Spleen (tissue), 11 donors: Measurements from ENCODE around the gene MAS1. TPM values are rescaled to one million over a fixed set of nuclear protein-coding genes. Genes with fewer than 3 reads are reported as not detected.

ENCODE experiments used
- DNase-seq: peaks from one replicate; pipeline ENCODE4 v3.0.0-alpha.2; 2020
- H3K27ac ChIP-seq, 8 donors: fragments of 200-600 bp; sonication (generic) in 7 of 8; 1 replicate in 4 of 8; 2 replicates in 4 of 8; pipeline versions ENCODE4 v1.5.0 to v1.8.0; 2016 to 2021; ENCODE audit warnings: inconsistent platforms in 4 of 8, mild to moderate bottlenecking in 4 of 8, moderate library complexity in 1 of 8
- H3K27me3 ChIP-seq, 7 donors: fragments of 200-600 bp; sonication (generic) in 6 of 7; replicated peaks in 1 of 7; 1 replicate in 4 of 7; 2 replicates in 3 of 7; pipeline versions ENCODE4 v1.5.0 to v1.8.0; 2016 to 2021; ENCODE audit warnings: inconsistent platforms in 3 of 7, mild to moderate bottlenecking in 1 of 7
- H3K36me3 ChIP-seq, 6 donors: fragments of 200-600 bp; sonication (generic) in 5 of 6; 1 replicate in 4 of 6; 2 replicates in 2 of 6; pipeline versions ENCODE4 v1.5.0 to v1.8.0; 2016 to 2021; ENCODE audit warnings: inconsistent platforms in 2 of 6
- H3K4me1 ChIP-seq, 6 donors: fragments of 200-600 bp; sonication (generic) in 5 of 6; 1 replicate in 3 of 6; 2 replicates in 3 of 6; pipeline versions ENCODE4 v1.5.0 to v1.8.0; 2016 to 2021; ENCODE audit warnings: inconsistent platforms in 3 of 6
- H3K4me3 ChIP-seq, 8 donors: fragments of 200-600 bp; sonication (generic) in 7 of 8; 1 replicate in 4 of 8; 2 replicates in 4 of 8; pipeline versions ENCODE4 v1.5.0 to v1.8.0; 2016 to 2021; ENCODE audit warnings: inconsistent platforms in 4 of 8, mild to moderate bottlenecking in 4 of 8, moderate library complexity in 2 of 8
- H3K9me3 ChIP-seq, 8 donors: fragments of 200-600 bp; sonication (generic) in 7 of 8; 1 replicate in 4 of 8; 2 replicates in 4 of 8; pipeline versions ENCODE4 v1.5.0 to v1.8.0; 2016 to 2021; ENCODE audit warnings: inconsistent platforms in 4 of 8
- CTCF ChIP-seq, 11 experiments: fragments of 200-600 bp in 7 of 11; fragments of 450-650 bp in 4 of 11; sonication (generic) in 4 of 11; IDR thresholded peaks in 8 of 11; conservative IDR thresholded peaks in 3 of 11; 1 replicate in 7 of 11; 2 replicates in 4 of 11; pipeline versions ENCODE4 v1.4.0 to v1.8.0; 2016 to 2021; ENCODE audit warnings: antibody characterized with exemption in 11 of 11, inconsistent platforms in 4 of 11, mild to moderate bottlenecking in 1 of 11
- POLR2A ChIP-seq, 3 donors: fragments of 450-650 bp; IDR thresholded peaks; one replicate each; pipeline ENCODE4 v1.5.1; 2017; ENCODE audit warnings: antibody characterized with exemption in 3 of 3, mild to moderate bottlenecking in 1 of 3
- POLR2AphosphoS5 ChIP-seq, 3 donors: sonication (generic); formaldehyde crosslinking; IDR thresholded peaks; one replicate each; pipeline ENCODE4 v1.5.1; 2017; ENCODE audit warnings: antibody characterized with exemption in 3 of 3
- WGBS, 5 donors: extraction: QIAGEN DNeasy Blood & Tissue Kit in 3 of 5; methylation state at CpG; one replicate each; pipeline versions ENCODE4 v1.1.5 to v1.1.7; 2013 to 2018; 5-methylcytosine and 5-hydroxymethylcytosine counted together
- intact Hi-C: fragments of 100-400 bp; cut with DNase I; formaldehyde crosslinking; loops from one replicate; pipeline ENCODE4 v1.15.0; 2023; ENCODE audit warnings: low total_unique reads
- polyA plus RNA-seq, 3 donors: library from polyadenylated mRNA; stranded (reverse); fragments of 200-250 nt; gene quantifications; one replicate each; pipeline ENCODE4 v1.2.1, GENCODE V29; 2013
- total RNA-seq, 7 donors: library from RNA; depleted of rRNA in 3 of 7; stranded (reverse); fragments of >200 nt in 3 of 7; fragmentation: NEBNext Ultra II Directional in 4 of 7; extraction: Animal tissue kit (Norgen Biotek cat#: 25700) in 4 of 7; gene quantifications; one replicate each; pipeline versions ENCODE4 v1.1.0 to v1.2.1, GENCODE V29; 2016 to 2021
- donor health status: healthy with polysubstance abuse.
- donor health status: DM: no; HTN: no; CAD: no; lungs with moderate emphysema.
- donor health status: DM: no; HTN: no; CAD: no.
- donor health status: Bipolar disorder and iron deficiency.
- donor health status: healthy.
- donor health status: DM: no; HTN: no; CAD: no.
- donor health status: DM: yes; HTN: yes; CAD: no.

Gene MAS1
- total and polyA plus RNA-seq, 10 donors, result under 0.01 TPM; not detected in 9

GRCh38 chr6:159908535-159908934 lies 17.7 kb downstream of the MAS1 start:
- DNase-seq, result no peak
- intact Hi-C loops, result no loop called here
- TF ChIP-seq POLR2AphosphoS5 (IDR thresholded peaks at IDR 0.05) (no peak), POLR2A (IDR thresholded peaks at IDR 0.05) (no peak), CTCF (IDR thresholded peaks at IDR 0.05 in 8 of 11, conservative IDR thresholded peaks at IDR 0.05 in 3 of 11) (no peak)
- no peak overlapping the region for H3K27ac ChIP-seq
- no peaks in the 10 kb centered on the region for H3K4me1 ChIP-seq
- no peak overlapping the region for H3K4me3 ChIP-seq
- whole genome bisulfite sequencing, 5 donors, result 61 to 76% (median 68%) methylated on average over 4 of the region's 4 CpGs
- no peaks in the 10 kb centered on the region for H3K36me3 ChIP-seq
- H3K27me3 ChIP-seq, result peaks cover 0 to 26% (median 5%) of the 10 kb centered on the region in 7 donors
- no peaks in the 10 kb centered on the region for H3K9me3 ChIP-seq

GRCh38 chr6:159908979-159909378 lies 18.2 kb downstream of the MAS1 start:
- Histone ChIP-seq H3K27me3 (peaks cover 0 to 26% (median 5%) of the 10 kb centered on the region in 7 donors), H3K4me3 (no peak overlapping the region)

GRCh38 chr6:159910342-159910741 lies 19.6 kb downstream of the MAS1 start:
- no peak overlapping the region for H3K4me3 ChIP-seq
- no peaks in the 10 kb centered on the region for H3K9me3 ChIP-seq
- H3K4me1 ChIP-seq, result no peaks in the 10 kb centered on the region
- TF ChIP-seq POLR2A (IDR thresholded peaks at IDR 0.05), result no peak
- TF ChIP-seq CTCF (IDR thresholded peaks at IDR 0.05 in 8 of 11, conservative IDR thresholded peaks at IDR 0.05 in 3 of 11), result no peak
- TF ChIP-seq POLR2AphosphoS5 (IDR thresholded peaks at IDR 0.05), result no peak
- DNase-seq, result no peak
- H3K27me3 ChIP-seq, result peaks cover 0 to 28% (median 5%) of the 10 kb centered on the region in 7 donors
- 84 to 91% (median 88%) methylated on average over 5 of the region's 5 CpGs for WGBS, 5 donors
- H3K27ac ChIP-seq, result no peak overlapping the region
- H3K36me3 ChIP-seq, result no peaks in the 10 kb centered on the region
- intact Hi-C loops, result no loop called here

More at GRCh38 chr6:159908979-159909378, 18.2 kb downstream of the MAS1 start:
- DNase-seq, result no peak
- WGBS, 5 donors, result 45 to 54% (median 47%) methylated on average over 4 of the region's 4 CpGs
- TF ChIP-seq POLR2AphosphoS5 (IDR thresholded peaks at IDR 0.05) (no peak), CTCF (IDR thresholded peaks at IDR 0.05 in 8 of 11, conservative IDR thresholded peaks at IDR 0.05 in 3 of 11) (no peak), POLR2A (IDR thresholded peaks at IDR 0.05) (no peak)
- Histone ChIP-seq H3K27ac (no peak overlapping the region), H3K36me3 (no peaks in the 10 kb centered on the region), H3K9me3 (no peaks in the 10 kb centered on the region), H3K4me1 (no peaks in the 10 kb centered on the region)
- intact Hi-C loops, result no loop called here

- intact Hi-C loops, result no loop called here
- 67 to 86% (median 75%) methylated on average over 2 of the region's 2 CpGs for WGBS, 5 donors
- H3K27ac ChIP-seq, result no peak overlapping the region
- no peak for DNase-seq
- H3K36me3 ChIP-seq, result no peaks in the 10 kb centered on the region
- H3K9me3 ChIP-seq, result no peaks in the 10 kb centered on the region
- no peaks in the 10 kb centered on the region for H3K4me1 ChIP-seq
- no peak overlapping the region for H3K4me3 ChIP-seq
- no peak for TF ChIP-seq POLR2AphosphoS5 (IDR thresholded peaks at IDR 0.05)
- no peak for TF ChIP-seq CTCF (IDR thresholded peaks at IDR 0.05 in 8 of 11, conservative IDR thresholded peaks at IDR 0.05 in 3 of 11)
- TF ChIP-seq POLR2A (IDR thresholded peaks at IDR 0.05), result no peak
- H3K27me3 ChIP-seq, result peaks cover 0 to 33% (median 5%) of the 10 kb centered on the region in 7 donors
Measured at GRCh38 chr6:159913375-159913774, 22.6 kb downstream of the MAS1 start.
